ENCODE measurements around the gene SENP7.
"Not testable (repeated sequence)": the region's sequence is repeated elsewhere in the genome, so short reads cannot be mapped to it uniquely, and the experiment has no call there.

SENP7 gene

GRCh38 chr3:101320475-101320874, 192.5 kb downstream of the SENP7 start, which contains the start of gene IMPG2:
IMPG2 (minus strand) TSS chr3:101320575; CDS start chr3:101320372, 203 bp downstream.
- no peak for DNase-seq

- no peak for DNase-seq
These were observed 193.5 kb downstream of the SENP7 start for GRCh38 chr3:101319531-101319930.

GRCh38 chr3:101312545-101312944, 200.5 kb downstream of the SENP7 start:
- no peak for DNase-seq

GRCh38 chr3:101311676-101312075, 201.3 kb downstream of the SENP7 start:
- no peak for DNase-seq

- DNase-seq: no peak
These were observed 202.0 kb downstream of the SENP7 start for GRCh38 chr3:101310978-101311375.

- not testable (repeated sequence) for DNase-seq
These were observed 204.8 kb downstream of the SENP7 start for GRCh38 chr3:101308147-101308772.

- no peak for DNase-seq
These were observed 209.2 kb downstream of the SENP7 start for GRCh38 chr3:101303836-101304235.

- DNase-seq: peak; percentile 34
These were observed 209.8 kb downstream of the SENP7 start for GRCh38 chr3:101303089-101303731.

- no peak for DNase-seq
These were observed 212.9 kb downstream of the SENP7 start for GRCh38 chr3:101300073-101300472.

GRCh38 chr3:101292027-101292426, 221.0 kb downstream of the SENP7 start:
- no peak for DNase-seq

GRCh38 chr3:101288294-101288693, 224.7 kb downstream of the SENP7 start:
- DNase-seq: no peak

GRCh38 chr3:101284757-101285156, 228.3 kb downstream of the SENP7 start:
- DNase-seq: no peak

GRCh38 chr3:101281521-101282030, 231.4 kb downstream of the SENP7 start:
- no peak for DNase-seq

GRCh38 chr3:101279765-101280385, 233.1 kb downstream of the SENP7 start:
- DNase-seq: no peak

- DNase-seq: no peak
These were observed 233.8 kb downstream of the SENP7 start for GRCh38 chr3:101279162-101279561.

GRCh38 chr3:101278727-101279126, 234.3 kb downstream of the SENP7 start:
- DNase-seq: no peak
